ENCODE results near the gene C1QTNF12. TPM values are rescaled to one million over a fixed set of nuclear protein-coding genes. Genes with fewer than 3 reads are reported as not detected.

Gene C1QTNF12
- total RNA-seq, 2 experiments from 2014 or later: 1.8 to 6.1 TPM

- Histone ChIP-seq H3K9me2 (ENCODE audit: insufficient read depth, low read length) (no peaks in the 10 kb centered on the region), H3K27ac (ENCODE audit: low read depth, low read length, poor library complexity, severe bottlenecking) (no peak overlapping the region), H3K9me3 (ENCODE audit: low read length) (no peaks in the 10 kb centered on the region), H3K4me2 (ENCODE audit: low read length) (no peak overlapping the region), H4K20me1 (ENCODE audit: insufficient read depth, low read length) (no peaks in the 10 kb centered on the region), H2AFZ (ENCODE audit: low read length) (no peak overlapping the region), H3K4me1 (ENCODE audit: insufficient read depth, low read length, poor library complexity, severe bottlenecking) (no peaks in the 10 kb centered on the region), H3K79me2 (ENCODE audit: insufficient read depth, low read depth, low read length) (no peaks in the 10 kb centered on the region), H3K4me3 (ENCODE audit: low read depth, low read length, poor library complexity, severe bottlenecking) (no peak overlapping the region), H3K36me3 (ENCODE audit: insufficient read depth, low read length) (no peaks in the 10 kb centered on the region)
- ChIA-PET POLR2A (no interaction called here), CTCF (ENCODE audit: unreplicated experiment) (no interaction called here)
- TF ChIP-seq CTCF (conservative IDR thresholded peaks at IDR 0.05; ENCODE audit: low read length) (no peak), EZH2phosphoT487 (IDR thresholded peaks at IDR 0.05; ENCODE audit: borderline replicate concordance, low read depth, low read length) (no peak)
- no peak for DNase-seq (ENCODE audit: low spot score)
- no TSS peak for BruUV-seq (replicated peaks)
- intact Hi-C loops (cut with micrococcal nuclease; ENCODE audit: unreplicated experiment): no loop called here
Measured at GRCh38 chr1:1194723-1195122, 51.8 kb downstream of the C1QTNF12 start.

Small RNAs within 50 kb of the gene (microRNA-seq; reads per million reads assigned to microRNA genes)
- 2.3 reads per million for gene MIR6726 (ENCODE audit: borderline replicate concordance)

Small RNAs within 50 kb of the gene (small RNA-seq; reads per million reads assigned to genes)
- not detected for gene MIR6726

Other genes starting within 250 kb of the C1QTNF12 start
- not detected in 2 replicates for gene HES4, start 246.6 kb downstream of the C1QTNF12 start, total RNA-seq (2014; rRNA removed; shearing (Covaris generic))
- gene HES4, start 246.6 kb downstream of the C1QTNF12 start, total RNA-seq (2022): not detected in 2 replicates
- gene ISG15, start 233.2 kb downstream of the C1QTNF12 start, total RNA-seq (2014; rRNA removed; shearing (Covaris generic)): 99.9 and 110 TPM in 2 replicates
- 53.4 and 65.4 TPM in 2 replicates for gene ISG15, start 233.2 kb downstream of the C1QTNF12 start, total RNA-seq (2022)
- gene AGRN, start 226.6 kb downstream of the C1QTNF12 start, total RNA-seq (2014; rRNA removed; shearing (Covaris generic)): 2.2 and 2.7 TPM in 2 replicates
- 9.1 and 9.8 TPM in 2 replicates for gene AGRN, start 226.6 kb downstream of the C1QTNF12 start, total RNA-seq (2022)
- not detected in 2 replicates for gene RNF223, start 172.4 kb downstream of the C1QTNF12 start, total RNA-seq (2014; rRNA removed; shearing (Covaris generic))
- not detected in 2 replicates for gene RNF223, start 172.4 kb downstream of the C1QTNF12 start, total RNA-seq (2022)
- gene C1orf159, start 130.6 kb downstream of the C1QTNF12 start, total RNA-seq (2014; rRNA removed; shearing (Covaris generic)): 13.1 and 27.6 TPM in 2 replicates
- 24.1 and 24.5 TPM in 2 replicates for gene C1orf159, start 130.6 kb downstream of the C1QTNF12 start, total RNA-seq (2022)
- not detected in 2 replicates for gene TTLL10, start 72.8 kb downstream of the C1QTNF12 start, total RNA-seq (2014; rRNA removed; shearing (Covaris generic))
- gene TTLL10, start 72.8 kb downstream of the C1QTNF12 start, total RNA-seq (2022): not detected in 2 replicates
- gene TNFRSF18, start 40.1 kb downstream of the C1QTNF12 start, total RNA-seq (2014; rRNA removed; shearing (Covaris generic)): not detected in 2 replicates
- gene TNFRSF18, start 40.1 kb downstream of the C1QTNF12 start, total RNA-seq (2022): not detected in 2 replicates
- gene TNFRSF4, start 32.6 kb downstream of the C1QTNF12 start, total RNA-seq (2014; rRNA removed; shearing (Covaris generic)): not detected in 2 replicates
- 1.1 and 1.4 TPM in 2 replicates for gene TNFRSF4, start 32.6 kb downstream of the C1QTNF12 start, total RNA-seq (2022)
- gene SDF4, start 14.7 kb downstream of the C1QTNF12 start, total RNA-seq (2014; rRNA removed; shearing (Covaris generic)): 44.2 and 47.7 TPM in 2 replicates
- gene SDF4, start 14.7 kb downstream of the C1QTNF12 start, total RNA-seq (2022): 82.8 and 85.7 TPM in 2 replicates
- gene B3GALT6, start 14.5 kb downstream of the C1QTNF12 start, total RNA-seq (2014; rRNA removed; shearing (Covaris generic)): 36.2 and 37.7 TPM in 2 replicates
- 25.0 and 27.1 TPM in 2 replicates for gene B3GALT6, start 14.5 kb downstream of the C1QTNF12 start, total RNA-seq (2022)
- 61.6 and 69.2 TPM in 2 replicates for gene UBE2J2, start 27.1 kb upstream of the C1QTNF12 start, total RNA-seq (2014; rRNA removed; shearing (Covaris generic))
- gene UBE2J2, start 27.1 kb upstream of the C1QTNF12 start, total RNA-seq (2022): 87.0 and 88.7 TPM in 2 replicates
- gene SCNN1D, start 33.7 kb upstream of the C1QTNF12 start, total RNA-seq (2014; rRNA removed; shearing (Covaris generic)): 3.9 and 6.2 TPM in 2 replicates
- 11.3 and 12.7 TPM in 2 replicates for gene SCNN1D, start 33.7 kb upstream of the C1QTNF12 start, total RNA-seq (2022)
- gene ACAP3, start 61.2 kb upstream of the C1QTNF12 start, total RNA-seq (2014; rRNA removed; shearing (Covaris generic)): 26.3 and 26.8 TPM in 2 replicates
- 47.6 and 47.7 TPM in 2 replicates for gene ACAP3, start 61.2 kb upstream of the C1QTNF12 start, total RNA-seq (2022)
- 41.8 and 57.1 TPM in 2 replicates for gene PUSL1, start 61.9 kb upstream of the C1QTNF12 start, total RNA-seq (2014; rRNA removed; shearing (Covaris generic))
- 31.3 and 32.2 TPM in 2 replicates for gene PUSL1, start 61.9 kb upstream of the C1QTNF12 start, total RNA-seq (2022)
- gene INTS11, start 77.9 kb upstream of the C1QTNF12 start, total RNA-seq (2014; rRNA removed; shearing (Covaris generic)): 128 and 142 TPM in 2 replicates
- 146 and 162 TPM in 2 replicates for gene INTS11, start 77.9 kb upstream of the C1QTNF12 start, total RNA-seq (2022)
- gene CPTP, start 78.1 kb upstream of the C1QTNF12 start, total RNA-seq (2014; rRNA removed; shearing (Covaris generic)): 16.6 and 18.5 TPM in 2 replicates
- 20.3 and 20.6 TPM in 2 replicates for gene CPTP, start 78.1 kb upstream of the C1QTNF12 start, total RNA-seq (2022)
- 0.41 and 1.1 TPM in 2 replicates for gene TAS1R3, start 84.6 kb upstream of the C1QTNF12 start, total RNA-seq (2014; rRNA removed; shearing (Covaris generic))
- gene TAS1R3, start 84.6 kb upstream of the C1QTNF12 start, total RNA-seq (2022): 0.99 and 1.2 TPM in 2 replicates
- 41.7 and 47.1 TPM in 2 replicates for gene DVL1, start 102.7 kb upstream of the C1QTNF12 start, total RNA-seq (2014; rRNA removed; shearing (Covaris generic))
- 27.8 and 30.7 TPM in 2 replicates for gene DVL1, start 102.7 kb upstream of the C1QTNF12 start, total RNA-seq (2022)
- gene MXRA8, start 111.8 kb upstream of the C1QTNF12 start, total RNA-seq (2014; rRNA removed; shearing (Covaris generic)): not detected in 2 replicates
- gene MXRA8, start 111.8 kb upstream of the C1QTNF12 start, total RNA-seq (2022): not detected in 2 replicates
- gene AURKAIP1, start 128.5 kb upstream of the C1QTNF12 start, total RNA-seq (2014; rRNA removed; shearing (Covaris generic)): 156 and 163 TPM in 2 replicates
- gene AURKAIP1, start 128.5 kb upstream of the C1QTNF12 start, total RNA-seq (2022): 145 and 172 TPM in 2 replicates
- 297 and 307 TPM in 2 replicates for gene CCNL2, start 152.6 kb upstream of the C1QTNF12 start, total RNA-seq (2014; rRNA removed; shearing (Covaris generic))
- gene CCNL2, start 152.6 kb upstream of the C1QTNF12 start, total RNA-seq (2022): 213 and 238 TPM in 2 replicates
- gene MRPL20, start 160.6 kb upstream of the C1QTNF12 start, total RNA-seq (2014; rRNA removed; shearing (Covaris generic)): 165 and 196 TPM in 2 replicates
- gene MRPL20, start 160.6 kb upstream of the C1QTNF12 start, total RNA-seq (2022): 116 and 143 TPM in 2 replicates
- gene ANKRD65, start 174.6 kb upstream of the C1QTNF12 start, total RNA-seq (2014; rRNA removed; shearing (Covaris generic)): not detected in 2 replicates
- not detected in 2 replicates for gene ANKRD65, start 174.6 kb upstream of the C1QTNF12 start, total RNA-seq (2022)
- gene VWA1, start 189.0 kb upstream of the C1QTNF12 start, total RNA-seq (2014; rRNA removed; shearing (Covaris generic)): not detected in 2 replicates
- not detected in 2 replicates for gene VWA1, start 189.0 kb upstream of the C1QTNF12 start, total RNA-seq (2022)
- 1.6 TPM in 1 of 2 replicates, not detected in the other for gene ATAD3C, start 203.0 kb upstream of the C1QTNF12 start, total RNA-seq (2014; rRNA removed; shearing (Covaris generic))
- 2.1 and 3.0 TPM in 2 replicates for gene ATAD3C, start 203.0 kb upstream of the C1QTNF12 start, total RNA-seq (2022)
- 43.8 and 54.9 TPM in 2 replicates for gene ATAD3B, start 225.0 kb upstream of the C1QTNF12 start, total RNA-seq (2014; rRNA removed; shearing (Covaris generic))
- 54.3 and 62.4 TPM in 2 replicates for gene ATAD3B, start 225.0 kb upstream of the C1QTNF12 start, total RNA-seq (2022)

Measured in OCI-LY7 (cell line).